Stimulated activated CD4-positive, alpha-beta T cell treated with anti-CD3 and anti-CD28 coated beads, Interleukin-15, amount 100 ng/mL, for 1 hour (primary cell): ENCODE measurements around the gene LPXN.

Source experiments
- DNase-seq, 2 donors: peaks; one replicate each; pipeline ENCODE4 v3.0.0-alpha.2; 2020; ENCODE audit warnings: low read depth in 1 of 2, low spot score in 1 of 2

The LPXN gene

DNA sequence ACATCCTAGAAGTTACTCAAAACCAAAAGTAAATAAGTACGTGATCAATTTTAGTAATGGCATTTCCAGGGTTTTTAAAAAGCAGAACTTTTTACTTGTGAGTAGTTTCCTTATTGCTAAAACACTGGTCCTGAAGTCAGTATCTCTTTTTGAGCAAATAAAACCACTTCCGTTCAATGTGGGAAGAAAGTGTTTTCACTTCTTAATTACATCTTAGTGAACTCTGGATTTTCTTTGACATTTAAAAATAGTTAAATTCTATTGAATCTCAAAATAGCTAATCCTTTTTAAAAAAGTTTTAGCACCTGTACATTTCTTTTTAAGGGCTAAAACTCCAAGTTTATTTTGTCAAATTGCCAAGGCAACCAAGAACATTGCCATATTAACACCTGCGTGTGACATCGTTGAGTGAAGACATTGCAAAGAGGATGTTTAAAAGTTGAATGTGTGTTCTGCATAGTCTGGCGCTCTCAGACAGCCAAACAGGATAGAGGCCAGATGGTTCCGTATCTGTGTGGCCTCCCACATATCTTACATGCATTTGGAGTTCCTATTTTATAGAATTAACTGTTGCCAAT lies 50.5 kb downstream of the LPXN start:
- DNase-seq = no peak

- DNase-seq = peak; percentile 3 to 17
These were observed 51.2 kb downstream of the LPXN start for GRCh38 chr11:58524232-58525036.

- no peak for DNase-seq
These were observed 61.8 kb downstream of the LPXN start for GRCh38 chr11:58513747-58514367.

DNA sequence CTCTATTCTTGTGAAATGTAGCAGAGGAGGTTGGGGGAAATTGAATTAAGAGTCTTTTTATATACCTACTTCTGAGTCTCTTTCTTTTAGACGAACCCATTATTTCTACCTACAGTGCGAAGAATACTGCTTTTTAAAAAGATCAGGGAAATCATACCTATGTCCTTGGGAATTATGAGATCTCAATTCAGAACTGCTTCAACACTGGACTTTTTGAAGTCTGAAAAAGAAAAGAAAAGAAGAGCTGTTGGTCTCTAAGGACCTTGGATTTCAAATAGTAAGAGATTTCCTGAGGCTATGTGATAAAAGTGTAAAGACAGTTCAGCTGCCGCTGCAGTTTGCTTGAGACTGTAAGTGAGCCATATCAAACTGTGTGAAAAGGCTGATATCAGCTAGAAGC lies 64.0 kb downstream of the LPXN start:
- DNase-seq = no peak

GRCh38 chr11:58509748-58510147 lies 65.9 kb downstream of the LPXN start:
- DNase-seq = no peak

GRCh38 chr11:58508814-58509213 lies 66.8 kb downstream of the LPXN start:
- no peak for DNase-seq

- no peak for DNase-seq
These were observed 67.7 kb downstream of the LPXN start, which contains the start of gene OR5B21 for GRCh38 chr11:58508005-58508404. OR5B21 (minus strand) TSS chr11:58508105; CDS start chr11:58508105, 0 bp downstream.

- no peak for DNase-seq
These were observed 68.3 kb downstream of the LPXN start for GRCh38 chr11:58507355-58507754.

DNA sequence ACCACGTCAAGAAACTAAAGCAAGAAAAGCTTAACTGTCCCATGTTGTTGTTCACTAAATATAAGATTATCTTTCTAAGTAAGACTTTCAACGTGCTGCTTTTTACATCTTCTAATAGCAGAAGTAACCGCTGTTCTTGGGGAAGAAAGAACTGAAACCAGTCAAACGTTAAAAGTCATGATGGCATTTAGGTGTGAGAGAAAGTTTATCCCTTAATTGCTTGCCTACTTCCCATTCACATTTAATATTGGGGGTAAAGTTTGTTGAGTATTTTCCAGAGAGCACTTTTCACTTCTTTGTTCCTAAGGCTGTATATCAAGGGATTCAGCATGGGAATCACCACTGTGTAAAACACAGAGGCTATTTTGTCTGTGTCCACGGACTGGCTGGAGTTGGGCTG lies 68.7 kb downstream of the LPXN start:
- DNase-seq = no peak

- no peak for DNase-seq
These were observed 69.8 kb downstream of the LPXN start for GRCh38 chr11:58505849-58506248.

DNA sequence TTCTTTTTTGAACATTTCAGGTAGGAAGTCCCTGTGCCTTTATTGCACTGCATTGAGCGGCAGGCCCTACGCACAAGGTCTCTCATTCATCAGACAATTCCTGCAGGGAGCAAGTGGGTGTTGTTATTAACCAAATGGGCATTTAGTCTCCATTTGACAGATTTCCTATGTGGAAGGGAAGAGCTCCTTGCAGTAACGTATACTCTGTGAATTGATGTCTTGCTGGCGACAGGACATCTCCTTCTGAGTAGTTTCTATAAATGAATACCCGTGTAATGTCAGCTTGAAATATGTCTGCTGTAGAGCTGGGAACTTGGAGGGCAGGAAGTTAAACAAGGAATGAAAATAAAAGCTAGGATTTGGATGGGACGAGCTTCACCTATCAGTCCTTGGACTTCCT lies 71.4 kb downstream of the LPXN start:
- DNase-seq = no peak

GRCh38 chr11:58503361-58503856 lies 72.2 kb downstream of the LPXN start:
- no peak for DNase-seq

DNA sequence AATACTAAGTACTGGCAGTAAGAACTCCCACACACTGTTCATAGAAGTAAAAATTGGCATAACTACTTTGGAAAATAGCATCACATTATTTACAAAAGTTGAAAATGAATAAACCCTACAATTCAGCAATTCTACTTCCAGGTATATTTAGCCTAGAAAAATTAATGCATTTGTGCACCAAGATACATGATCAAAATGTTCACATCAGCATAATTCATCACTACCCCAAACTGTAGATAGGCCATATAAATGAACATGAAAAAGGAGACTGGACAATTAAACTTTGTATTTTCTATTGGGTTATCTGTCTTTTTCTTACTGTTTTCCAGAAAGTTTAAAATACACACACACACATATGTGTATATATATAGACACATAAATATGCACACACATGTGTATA lies 73.7 kb downstream of the LPXN start:
- no peak for DNase-seq

- DNase-seq = no peak
These were observed 77.2 kb downstream of the LPXN start for GRCh38 chr11:58498464-58498863.

DNA sequence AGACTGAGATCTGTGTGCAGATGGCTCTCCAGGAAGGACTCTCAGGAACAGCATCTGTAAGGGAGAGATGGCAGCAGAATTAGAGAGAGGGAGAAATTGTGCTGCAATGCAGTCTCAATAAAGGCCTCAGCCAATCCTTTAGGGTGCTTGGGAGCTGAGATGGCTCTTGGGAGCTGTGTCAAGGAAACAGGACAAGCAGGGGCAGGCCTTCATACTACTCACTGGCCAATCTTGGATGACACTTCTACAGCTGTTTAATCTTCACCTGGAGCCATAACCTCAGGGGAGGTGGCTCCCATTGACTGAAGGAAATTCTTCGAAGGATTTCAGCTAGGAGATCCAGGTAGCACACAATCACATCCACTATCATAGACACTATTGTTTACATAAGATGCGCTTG lies 77.7 kb downstream of the LPXN start:
- DNase-seq = no peak

GRCh38 chr11:58495906-58496305 lies 79.8 kb downstream of the LPXN start:
- DNase-seq = no peak

GRCh38 chr11:58494101-58494500 lies 81.6 kb downstream of the LPXN start:
- no peak for DNase-seq

- no peak for DNase-seq
These were observed 82.0 kb downstream of the LPXN start for GRCh38 chr11:58493676-58494075.

GRCh38 chr11:58490827-58491226 lies 84.8 kb downstream of the LPXN start:
- no peak for DNase-seq

DNA sequence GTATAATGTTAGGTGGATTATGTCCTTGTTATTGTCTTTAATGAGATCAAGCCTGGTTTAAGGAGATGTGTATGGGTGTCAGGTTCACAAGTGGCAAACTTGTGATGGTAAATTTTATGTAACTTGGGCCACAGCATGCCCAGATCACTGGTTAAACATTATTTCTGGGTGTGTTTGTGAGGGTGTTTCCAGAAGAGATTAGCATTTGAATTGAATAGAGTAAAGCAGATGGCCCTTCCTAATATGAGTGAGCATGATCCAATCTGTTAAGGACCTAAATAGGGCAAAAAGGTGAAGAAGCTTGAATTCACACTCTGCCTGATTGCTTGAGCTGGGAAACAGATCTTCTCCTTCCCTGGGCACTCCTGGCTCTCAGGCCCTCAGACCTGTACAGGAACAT lies 88.5 kb downstream of the LPXN start:
- DNase-seq = no peak

GRCh38 chr11:58485961-58486360 lies 89.7 kb downstream of the LPXN start:
- no peak for DNase-seq
